K562 (cell line): Measurements from ENCODE around the gene TIMM17B.

Source experiments
- AFF4 ChIP-seq: sonication (generic); formaldehyde crosslinking; IDR thresholded peaks from 2 replicates; pipeline ENCODE4 v1.8.0; 2023; ENCODE audit warnings: mild to moderate bottlenecking, missing genetic modification reagents
- ATF2 ChIP-seq: sonication (generic); formaldehyde crosslinking; IDR thresholded peaks from 2 replicates; pipeline ENCODE4 v1.8.1; 2022; ENCODE audit warnings: missing genetic modification reagents
- GABPA ChIP-seq: fragments of 200-800 bp; sonication (Bioruptor generic); conservative IDR thresholded peaks from 2 replicates; pipeline ENCODE4 v1.6.1; 2016; ENCODE audit warnings: low read depth, missing genetic modification characterization, missing compliant biosample characterization
- MAZ ChIP-seq, 2 experiments: fragments of 450-650 bp in 1 of 2; sonication (generic) in 1 of 2; formaldehyde crosslinking; IDR thresholded peaks in 1 of 2; conservative IDR thresholded peaks in 1 of 2; 2 replicates each; pipeline versions ENCODE4 v1.4.0 to v1.5.0; 2020; ENCODE audit warnings: mild to moderate bottlenecking in 1 of 2, missing genetic modification reagents in 1 of 2
- ZBTB1 ChIP-seq: sonication (generic); formaldehyde crosslinking; IDR thresholded peaks from 2 replicates; pipeline ENCODE4 v1.8.1; 2023; ENCODE audit warnings: missing genetic modification reagents, low read depth, mild to moderate bottlenecking, borderline replicate concordance
- ZNF766 ChIP-seq: fragments of 200-800 bp; sonication (Bioruptor generic); conservative IDR thresholded peaks from 2 replicates; pipeline ENCODE4 v1.6.1; 2016; ENCODE audit warnings: missing genetic modification characterization, missing compliant biosample characterization

DNA sequence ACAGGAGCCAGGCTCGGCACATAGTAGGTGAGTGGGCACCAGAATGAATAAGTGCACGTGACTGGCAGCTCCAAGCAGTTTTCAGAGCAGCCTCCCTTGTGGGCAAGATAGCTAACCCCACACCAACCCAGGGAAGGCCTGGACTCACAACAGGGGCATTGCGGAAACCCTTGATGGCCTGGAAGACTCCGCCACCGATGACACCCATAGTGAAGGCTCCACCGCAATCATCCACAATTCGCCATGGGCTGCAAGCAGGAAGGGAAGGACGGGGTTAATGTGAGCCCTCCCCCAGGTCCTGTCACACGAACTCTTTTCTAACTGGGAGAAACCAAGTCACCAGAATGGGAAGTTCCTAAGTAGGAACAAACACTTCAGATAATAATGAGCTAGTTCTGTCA is 957 bp downstream of the TIMM17B start:
- TF ChIP-seq ZBTB1, result no peak
- no peak for TF ChIP-seq GABPA (tag)
- TF ChIP-seq MAZ (CRISPR knock-in tag; conservative IDR thresholded peaks at IDR 0.05 in 1 of 2, IDR thresholded peaks at IDR 0.05 in 1 of 2), result no peak
- no peak for TF ChIP-seq ZNF766 (CRISPR knock-in tag)
- no peak for TF ChIP-seq AFF4 (CRISPR knock-in tag)
- no peak for TF ChIP-seq ATF2 (CRISPR knock-in tag)
